Neural progenitor cell (in vitro differentiated cells): Measurements from ENCODE around the gene CYSLTR2.

Source experiments
- EZH2 ChIP-seq: fragments of 200-600 bp; sonication (generic); IDR thresholded peaks from 2 replicates; pipeline ENCODE4 v1.6.1; 2017; ENCODE audit warnings: antibody characterized with exemption, mild to moderate bottlenecking, moderate library complexity
- EZH2phosphoT487 ChIP-seq: fragments of 200-600 bp; sonication (generic); IDR thresholded peaks from 2 replicates; pipeline ENCODE4 v1.6.1; 2017; ENCODE audit warnings: antibody characterized with exemption
- TF ChIP-seq, protein P1 (sequence below): fragments of 200-600 bp; sonication (generic); IDR thresholded peaks from 2 replicates; pipeline ENCODE4 v1.5.1; 2017; ENCODE audit warnings: antibody characterized with exemption, mild to moderate bottlenecking

- TF ChIP-seq, protein P1, sequence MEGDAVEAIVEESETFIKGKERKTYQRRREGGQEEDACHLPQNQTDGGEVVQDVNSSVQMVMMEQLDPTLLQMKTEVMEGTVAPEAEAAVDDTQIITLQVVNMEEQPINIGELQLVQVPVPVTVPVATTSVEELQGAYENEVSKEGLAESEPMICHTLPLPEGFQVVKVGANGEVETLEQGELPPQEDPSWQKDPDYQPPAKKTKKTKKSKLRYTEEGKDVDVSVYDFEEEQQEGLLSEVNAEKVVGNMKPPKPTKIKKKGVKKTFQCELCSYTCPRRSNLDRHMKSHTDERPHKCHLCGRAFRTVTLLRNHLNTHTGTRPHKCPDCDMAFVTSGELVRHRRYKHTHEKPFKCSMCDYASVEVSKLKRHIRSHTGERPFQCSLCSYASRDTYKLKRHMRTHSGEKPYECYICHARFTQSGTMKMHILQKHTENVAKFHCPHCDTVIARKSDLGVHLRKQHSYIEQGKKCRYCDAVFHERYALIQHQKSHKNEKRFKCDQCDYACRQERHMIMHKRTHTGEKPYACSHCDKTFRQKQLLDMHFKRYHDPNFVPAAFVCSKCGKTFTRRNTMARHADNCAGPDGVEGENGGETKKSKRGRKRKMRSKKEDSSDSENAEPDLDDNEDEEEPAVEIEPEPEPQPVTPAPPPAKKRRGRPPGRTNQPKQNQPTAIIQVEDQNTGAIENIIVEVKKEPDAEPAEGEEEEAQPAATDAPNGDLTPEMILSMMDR = no peak
- TF ChIP-seq EZH2 (no peak), EZH2phosphoT487 (no peak)
Measured at GRCh38 chr13:48723168-48723567, 69.4 kb downstream of the CYSLTR2 start.
